Mucosa of descending colon (tissue), 3 donors: ENCODE data around the gene MAG. TPM values are rescaled to one million over a fixed set of nuclear protein-coding genes. Genes with fewer than 3 reads are reported as not detected.

ENCODE experiments used
- ATAC-seq: fragments of 200-7000 bp; cut with Tn5 transposase; one replicate; pipeline ENCODE4 v1.9.1; 2020; ENCODE audit warnings: mild to moderate bottlenecking, moderate library complexity
- DNase-seq, 3 donors: peaks; one replicate each; pipeline ENCODE4 v3.0.0-alpha.2; 2020
- H3K36me3 ChIP-seq: fragments of 200-600 bp; one replicate; pipeline ENCODE4 v1.8.0; 2021; ENCODE audit warnings: low read depth, mild to moderate bottlenecking
- H3K4me1 ChIP-seq: fragments of 200-600 bp; one replicate; pipeline ENCODE4 v1.8.0; 2021; ENCODE audit warnings: low read depth, mild to moderate bottlenecking
- H3K4me3 ChIP-seq: fragments of 200-600 bp; one replicate; pipeline ENCODE4 v1.8.0; 2021; ENCODE audit warnings: mild to moderate bottlenecking
- H3K9me3 ChIP-seq: fragments of 200-600 bp; one replicate; pipeline ENCODE4 v1.8.0; 2021; ENCODE audit warnings: mild to moderate bottlenecking
- intact Hi-C, 2 donors: fragments of 100-400 bp; cut with DNase I in 1 of 2; cut with micrococcal nuclease in 1 of 2; formaldehyde crosslinking; loops; one replicate each; pipeline versions ENCODE4 v1.11.0 to v1.11.1; 2022; cut with DNase I, micrococcal nuclease
- microRNA-seq: library from miRNA; unstranded; fragments of <30 nt; microRNA quantifications from one replicate; pipeline ENCODE4, GENCODE V29; 2019
- total RNA-seq, 3 donors: library from RNA; stranded (reverse); fragmentation: NEBNext Ultra II Directional in 2 of 3; extraction: Animal tissue kit (Norgen Biotek cat#: 25700) in 2 of 3; gene quantifications; one replicate each; pipeline versions ENCODE4 v1.2.1 to v1.2.4, GENCODE V29; 2021 to 2023
- TF ChIP-seq, protein P1 (sequence below): fragments of 200-600 bp; IDR thresholded peaks from one replicate; pipeline ENCODE4 v1.8.0; 2022; ENCODE audit warnings: antibody characterized with exemption, mild to moderate bottlenecking
- donor health status: DM: no; HTN: no; CAD: no; lungs with moderate emphysema.
- donor health status: DM: no; HTN: no; CAD: no.
- donor health status: DM: no; HTN: yes; CAD: no.

MAG gene
- total RNA-seq, 3 donors from 2014 or later = 0.80 TPM; not detected in 2

DNA sequence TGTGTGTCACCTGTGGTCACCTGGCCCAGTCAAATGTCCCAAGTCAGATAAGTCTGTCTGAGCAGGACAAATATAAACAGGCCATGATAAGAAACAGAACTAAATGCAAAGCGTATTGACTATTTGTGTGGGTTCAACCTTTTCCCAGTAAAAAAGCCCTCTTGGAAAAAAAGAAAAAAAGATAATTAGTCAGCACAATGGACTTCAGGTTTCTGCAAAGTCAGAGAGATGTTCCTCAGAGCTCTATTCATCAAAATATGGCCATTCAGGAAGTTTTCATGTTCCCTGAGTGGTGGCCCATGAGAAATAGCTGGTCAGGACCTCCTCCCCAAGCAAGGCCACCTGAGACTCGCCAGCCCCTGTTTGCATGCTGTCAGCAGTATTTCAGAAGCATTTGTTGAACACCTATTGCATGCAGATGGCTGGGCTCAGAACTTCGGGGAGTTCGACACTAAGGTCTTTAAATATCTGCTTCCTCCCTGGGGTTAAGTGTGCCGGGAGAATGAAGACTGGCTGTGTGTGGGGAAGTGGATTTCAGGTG lies 69.0 kb downstream of the MAG start:
- DNase-seq = no peak
- Histone ChIP-seq H3K9me3 (no peaks in the 10 kb centered on the region), H3K4me1 (no peaks in the 10 kb centered on the region), H3K4me3 (no peak overlapping the region), H3K36me3 (no peaks in the 10 kb centered on the region)
- ATAC-seq = no peak
- TF ChIP-seq, protein P1, sequence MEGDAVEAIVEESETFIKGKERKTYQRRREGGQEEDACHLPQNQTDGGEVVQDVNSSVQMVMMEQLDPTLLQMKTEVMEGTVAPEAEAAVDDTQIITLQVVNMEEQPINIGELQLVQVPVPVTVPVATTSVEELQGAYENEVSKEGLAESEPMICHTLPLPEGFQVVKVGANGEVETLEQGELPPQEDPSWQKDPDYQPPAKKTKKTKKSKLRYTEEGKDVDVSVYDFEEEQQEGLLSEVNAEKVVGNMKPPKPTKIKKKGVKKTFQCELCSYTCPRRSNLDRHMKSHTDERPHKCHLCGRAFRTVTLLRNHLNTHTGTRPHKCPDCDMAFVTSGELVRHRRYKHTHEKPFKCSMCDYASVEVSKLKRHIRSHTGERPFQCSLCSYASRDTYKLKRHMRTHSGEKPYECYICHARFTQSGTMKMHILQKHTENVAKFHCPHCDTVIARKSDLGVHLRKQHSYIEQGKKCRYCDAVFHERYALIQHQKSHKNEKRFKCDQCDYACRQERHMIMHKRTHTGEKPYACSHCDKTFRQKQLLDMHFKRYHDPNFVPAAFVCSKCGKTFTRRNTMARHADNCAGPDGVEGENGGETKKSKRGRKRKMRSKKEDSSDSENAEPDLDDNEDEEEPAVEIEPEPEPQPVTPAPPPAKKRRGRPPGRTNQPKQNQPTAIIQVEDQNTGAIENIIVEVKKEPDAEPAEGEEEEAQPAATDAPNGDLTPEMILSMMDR = no peak
- intact Hi-C loops = no loop called here

DNA sequence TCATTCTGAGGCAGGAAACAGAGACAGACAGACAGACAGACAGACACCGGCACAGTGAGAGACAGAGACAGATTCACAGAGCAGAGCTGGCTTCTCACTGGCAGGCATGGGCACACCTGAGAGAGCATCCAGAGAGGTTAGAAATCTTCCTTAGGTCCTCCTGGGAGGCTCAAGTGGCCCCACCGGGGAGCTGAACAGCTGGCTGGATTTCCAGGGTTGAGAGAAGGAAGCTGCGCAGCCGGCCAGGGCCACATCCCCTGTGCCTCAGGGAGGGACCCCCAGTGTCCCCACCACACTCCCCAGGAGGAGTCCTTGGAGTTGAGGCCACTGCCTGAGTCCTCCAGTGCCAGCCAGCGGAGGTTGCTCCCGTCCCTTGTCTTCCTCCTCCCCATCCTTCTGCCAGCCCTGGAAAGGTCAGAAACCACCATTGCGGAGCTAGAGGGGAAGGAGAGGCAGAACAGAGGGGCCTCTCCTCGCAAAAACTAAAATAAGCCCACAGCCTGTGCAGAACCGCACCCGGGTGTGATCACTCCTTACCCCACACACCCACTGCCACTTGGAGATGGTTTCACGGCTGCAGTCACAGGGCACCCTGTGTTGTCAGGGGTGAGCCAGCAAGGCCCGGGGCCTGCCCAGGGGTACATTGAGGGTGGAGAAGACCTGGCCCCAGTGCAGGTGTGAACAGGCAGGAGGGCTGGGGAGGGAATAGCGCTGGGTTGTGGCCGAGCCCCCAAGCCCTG lies 70.5 kb downstream of the MAG start:
- DNase-seq (no peak), ATAC-seq (no peak)
- no peaks in the 10 kb centered on the region for H3K9me3 ChIP-seq
- no peaks in the 10 kb centered on the region for H3K4me1 ChIP-seq
- TF ChIP-seq, protein P1 = no peak
- intact Hi-C loops = no loop called here
- H3K4me3 ChIP-seq = no peak overlapping the region
- H3K36me3 ChIP-seq = no peaks in the 10 kb centered on the region

DNA sequence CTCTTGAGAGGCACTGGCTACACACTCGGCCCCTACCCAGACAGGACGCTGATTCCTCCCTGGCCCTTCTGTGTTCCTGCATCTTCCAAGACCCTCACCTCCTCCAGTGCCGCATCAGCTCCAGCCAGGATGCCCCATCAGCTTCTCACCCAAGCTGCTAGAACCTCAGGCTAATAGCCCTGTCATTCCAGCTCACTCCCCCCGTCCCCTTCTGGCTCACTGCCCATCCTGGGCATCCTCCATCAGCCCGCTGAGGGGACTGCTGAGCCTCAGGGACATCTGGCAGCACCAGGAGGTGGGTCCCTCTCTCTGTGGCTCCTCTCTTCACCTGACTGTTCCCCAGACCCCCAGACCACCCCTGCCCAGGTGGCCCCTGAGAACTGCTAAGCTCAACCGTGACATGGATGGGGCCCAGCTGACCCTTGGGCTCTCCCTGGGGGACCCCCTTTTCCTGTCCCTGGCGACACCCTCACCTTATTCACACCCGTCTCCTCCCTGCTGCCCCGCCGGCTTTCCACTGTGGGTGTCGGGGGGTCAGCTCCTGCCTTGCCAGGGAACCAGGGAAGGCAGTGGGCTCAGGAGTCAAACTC lies 71.1 kb downstream of the MAG start:
- intact Hi-C loops = no loop called here
- TF ChIP-seq, protein P1 = no peak
- no peaks in the 10 kb centered on the region for H3K9me3 ChIP-seq
- H3K4me3 ChIP-seq = no peak overlapping the region
- DNase-seq (no peak), ATAC-seq (no peak)
- no peaks in the 10 kb centered on the region for H3K4me1 ChIP-seq
- no peaks in the 10 kb centered on the region for H3K36me3 ChIP-seq

Small RNA genes lying within 50 kb of the gene (microRNA-seq; reads per million reads assigned to microRNA genes)
- not detected for gene MIR5196

Other genes starting within 250 kb of the MAG start
- 1,000 to 10,000 TPM; 1,086 to 3,973 (median 3,185) TPM for gene FXYD3, start 176.3 kb upstream of the MAG start, total RNA-seq
- gene LGI4, start 157.1 kb upstream of the MAG start, total RNA-seq = 10 to 100 TPM; 14.1 to 38.8 (median 31.1) TPM
- 10 to 100 TPM; 13.3 to 71.0 (median 15.4) TPM for gene FXYD1, start 153.3 kb upstream of the MAG start, total RNA-seq
- gene FXYD7, start 148.9 kb upstream of the MAG start, total RNA-seq = 1 to 10 TPM in 1 of 3 donors, not detected in 2; 1.5 TPM
- 10 to 100 TPM in 2 of 3 donors, 1 to 10 TPM in 1; 9.1 to 20.8 (median 17.9) TPM for gene FXYD5, start 137.4 kb upstream of the MAG start, total RNA-seq
- gene FAM187B, start 63.4 kb upstream of the MAG start, total RNA-seq = not detected
- 100 to 1,000 TPM; 123 to 302 (median 289) TPM for gene LSR, start 43.2 kb upstream of the MAG start, total RNA-seq
- gene USF2, start 23.2 kb upstream of the MAG start, total RNA-seq = 100 to 1,000 TPM in 2 of 3 donors, 10 to 100 TPM in 1; 94.5 to 131 (median 116) TPM
- not detected for gene HAMP, start 9.6 kb upstream of the MAG start, total RNA-seq
- gene CD22, start 37.0 kb downstream of the MAG start, total RNA-seq = 1 to 10 TPM; 2.2 to 5.7 (median 4.1) TPM
- gene FFAR1, start 55.7 kb downstream of the MAG start, total RNA-seq = not detected
- 1 to 10 TPM in 1 of 3 donors, not detected in 2; 1.5 TPM for gene FFAR3, start 66.3 kb downstream of the MAG start, total RNA-seq
- under 1 TPM in 1 of 3 donors, not detected in 2; 0.32 TPM for gene GPR42, start 78.9 kb downstream of the MAG start, total RNA-seq
- gene FFAR2, start 156.1 kb downstream of the MAG start, total RNA-seq = 1 to 10 TPM in 1 of 3 donors, under 1 TPM in 2; 0.32 to 1.4 (median 0.32) TPM
- gene KRTDAP, start 198.3 kb downstream of the MAG start, total RNA-seq = not detected
- 10 to 100 TPM in 2 of 3 donors, 1 to 10 TPM in 1; 8.2 to 14.3 (median 10.7) TPM for gene DMKN, start 221.5 kb downstream of the MAG start, total RNA-seq
- gene SBSN, start 236.2 kb downstream of the MAG start, total RNA-seq = not detected
- not detected for gene GAPDHS, start 241.3 kb downstream of the MAG start, total RNA-seq